NOMO-1 treated with dmso at 0.1 percent for 144 hours (cell line): ENCODE results near the gene BBX.

ENCODE experiments used
- DNase-seq: peaks from one replicate; lab custom pipeline; 2025; ENCODE audit not compliant: unreplicated experiment; lab: John Stamatoyannopoulos, UW

Gene BBX

GRCh38 chr3:107522510-107523288, at the start of gene BBX:
BBX (plus strand) TSS chr3:107522962; CDS start chr3:107710461, 187,499 bp downstream.
- DNase-seq: peak; percentile 88

- DNase-seq: no peak
Observed at GRCh38 chr3:107476462-107476861, 46.3 kb upstream of the BBX start.

- no peak for DNase-seq
Observed at GRCh38 chr3:107487490-107487889, 35.3 kb upstream of the BBX start.

- DNase-seq: no peak
Observed at GRCh38 chr3:107488942-107489341, 33.8 kb upstream of the BBX start.

- no peak for DNase-seq
Observed at GRCh38 chr3:107493134-107493533, 29.6 kb upstream of the BBX start.

- DNase-seq: no peak
Observed at GRCh38 chr3:107496855-107497254, 25.9 kb upstream of the BBX start.

GRCh38 chr3:107498646-107499045, 24.1 kb upstream of the BBX start:
- DNase-seq: no peak

GRCh38 chr3:107506458-107506857, 16.3 kb upstream of the BBX start:
- no peak for DNase-seq

GRCh38 chr3:107508331-107508730, 14.4 kb upstream of the BBX start:
- DNase-seq: no peak

GRCh38 chr3:107512108-107512507, 10.7 kb upstream of the BBX start:
- no peak for DNase-seq

GRCh38 chr3:107514453-107514852, 8.3 kb upstream of the BBX start:
- no peak for DNase-seq

- no peak for DNase-seq
Observed at GRCh38 chr3:107516475-107516874, 6.3 kb upstream of the BBX start.

- no peak for DNase-seq
Observed at GRCh38 chr3:107520535-107520934, 2.2 kb upstream of the BBX start.

GRCh38 chr3:107521469-107522059, 1.2 kb upstream of the BBX start:
- no peak for DNase-seq

- no peak for DNase-seq
Observed at GRCh38 chr3:107523289-107523538, 452 bp downstream of the BBX start.

- DNase-seq: peak; percentile 19
Observed at GRCh38 chr3:107523539-107524325, 970 bp downstream of the BBX start.

GRCh38 chr3:107524326-107524840, 1.6 kb downstream of the BBX start:
- no peak for DNase-seq

- peak; percentile 32 for DNase-seq
Observed at GRCh38 chr3:107524841-107525643, 2.3 kb downstream of the BBX start.

- no peak for DNase-seq
Observed at GRCh38 chr3:107525644-107526305, 3.0 kb downstream of the BBX start.

GRCh38 chr3:107531917-107532469, 9.2 kb downstream of the BBX start:
- DNase-seq: no peak
